ENCODE data around the gene THSD7B.

GRCh38 chr2:137298377-137298776 lies 533.0 kb downstream of the THSD7B start:
- no peak for TF ChIP-seq CTCF (IDR thresholded peaks at IDR 0.05 in 8 of 11, conservative IDR thresholded peaks at IDR 0.05 in 3 of 11)
- no peak for TF ChIP-seq POLR2A (IDR thresholded peaks at IDR 0.05)
- TF ChIP-seq POLR2AphosphoS5 (IDR thresholded peaks at IDR 0.05) = no peak

Measured in spleen (tissue), 7 donors.